H1 (cell line): Measurements from ENCODE around the gene NME3. TPM values are rescaled to one million over a fixed set of nuclear protein-coding genes. Genes with fewer than 3 reads are reported as not detected.

Experiments
- CTCF ChIA-PET: fragments of 300-600 bp; sonication (Branson Sonifier 250); formaldehyde crosslinking; loops from one replicate; lab custom pipeline; 2021; ENCODE audit not compliant: partially characterized antibody; lab: Charles Lee
- POLR2A ChIA-PET: fragments of 300-600 bp; sonication (Branson Sonifier 250); formaldehyde crosslinking; loops from one replicate; lab custom pipeline; 2021; ENCODE audit warnings: inconsistent platforms; ENCODE audit not compliant: partially characterized antibody; lab: Charles Lee
- DNase-seq, 2 experiments: peaks; one replicate each; pipeline versions ENCODE4 v3.0.0 to v3.0.0-alpha.2; 2010 to 2022; ENCODE audit warnings: low spot score in 2 of 2, low read depth in 1 of 2, mixed read lengths in 1 of 2
- FAIRE-seq: peaks from 2 replicates; lab custom pipeline; 2011; peaks lifted over from hg19 to GRCh38; lab: Jason Lieb, UNC
- H2AFZ ChIP-seq: 2 replicates; pipeline ENCODE4 v1.8.1; 2012; ENCODE audit warnings: low read length, inconsistent platforms
- H2AK5ac ChIP-seq: 2 replicates; pipeline ENCODE4 v1.6.1; 2013; ENCODE audit warnings: low read depth, low read length
- H2BK120ac ChIP-seq: replicated peaks from 2 replicates; pipeline ENCODE3; 2013; ENCODE audit warnings: low read depth, low read length, inconsistent platforms
- H2BK12ac ChIP-seq: 2 replicates; pipeline ENCODE4 v1.6.1; 2013; ENCODE audit warnings: low read depth, low read length
- H2BK15ac ChIP-seq: 2 replicates; pipeline ENCODE4 v1.6.1; 2013; ENCODE audit warnings: low read length
- H2BK20ac ChIP-seq: 2 replicates; pipeline ENCODE4 v1.6.1; 2013; ENCODE audit warnings: low read length
- H2BK5ac ChIP-seq: 2 replicates; pipeline ENCODE4 v1.6.1; 2013; ENCODE audit warnings: low read depth, low read length
- H3K14ac ChIP-seq: 2 replicates; pipeline ENCODE4 v1.6.1; 2013; ENCODE audit warnings: inconsistent platforms; ENCODE audit not compliant: insufficient read length
- H3K18ac ChIP-seq: 2 replicates; pipeline ENCODE4 v1.6.1; 2013; ENCODE audit warnings: low read length; ENCODE audit errors: extremely low read depth
- H3K23ac ChIP-seq: 2 replicates; pipeline ENCODE4 v1.6.1; 2013; ENCODE audit warnings: inconsistent platforms; ENCODE audit not compliant: insufficient read length
- H3K23me2 ChIP-seq: 2 replicates; pipeline ENCODE4 v1.6.1; 2013; ENCODE audit warnings: low read depth, low read length
- H3K27ac ChIP-seq: 2 replicates; pipeline ENCODE4 v1.6.1; 2011; ENCODE audit warnings: low read depth, low read length, inconsistent platforms
- H3K27me3 ChIP-seq, 4 experiments: replicated peaks in 1 of 4; 1 replicate in 1 of 4; 2 replicates in 3 of 4; pipeline versions ENCODE4 v1.6.1 to v1.8.1; 2011 to 2013; ENCODE audit warnings: low read length in 3 of 4, mild to moderate bottlenecking in 3 of 4, inconsistent platforms in 2 of 4, mixed read lengths in 2 of 4, moderate library complexity in 1 of 4; ENCODE audit not compliant: control insufficient read depth in 3 of 4, insufficient read depth in 3 of 4; ENCODE audit errors: extremely low read depth in 1 of 4
- H3K36me3 ChIP-seq, 4 experiments: 2 replicates each; pipeline versions ENCODE4 v1.6.1 to v1.8.1; 2011 to 2013; ENCODE audit warnings: mild to moderate bottlenecking in 4 of 4, low read length in 3 of 4, moderate library complexity in 2 of 4, control low read depth in 1 of 4, inconsistent platforms in 1 of 4; ENCODE audit not compliant: insufficient read depth in 4 of 4, control insufficient read depth in 2 of 4
- H3K4ac ChIP-seq: replicated peaks from 2 replicates; pipeline ENCODE3; 2013; ENCODE audit warnings: low read length, low read depth, mixed read lengths, inconsistent platforms; ENCODE audit not compliant: insufficient read length
- H3K4me1 ChIP-seq, 4 experiments: replicated peaks in 1 of 4; 1 replicate in 1 of 4; 2 replicates in 3 of 4; pipeline versions ENCODE4 v1.6.1 to v1.8.1; 2011 to 2013; ENCODE audit warnings: low read length in 3 of 4, inconsistent platforms in 2 of 4, mixed read lengths in 1 of 4; ENCODE audit not compliant: insufficient read depth in 4 of 4, control insufficient read depth in 3 of 4
- H3K4me2 ChIP-seq, 2 experiments: 2 replicates each; pipeline versions ENCODE4 v1.6.1 to v1.8.1; 2011 to 2013; ENCODE audit warnings: low read depth in 2 of 2, low read length in 2 of 2, control low read depth in 1 of 2, inconsistent platforms in 1 of 2, mild to moderate bottlenecking in 1 of 2; ENCODE audit not compliant: insufficient read depth in 1 of 2
- H3K4me3 ChIP-seq, 4 experiments: fragments of 200-600, 300-600 bp in 1 of 4; sonication (generic), shearing (Covaris generic), sonication (Bioruptor Twin) in 1 of 4; 2 replicates each; pipeline versions ENCODE4 v1.5.1 to v1.8.1; 2011 to 2016; ENCODE audit warnings: low read length in 4 of 4, low read depth in 3 of 4, control low read depth in 2 of 4, inconsistent platforms in 2 of 4, mild to moderate bottlenecking in 2 of 4, mixed read lengths in 1 of 4, moderate library complexity in 1 of 4; ENCODE audit not compliant: insufficient read depth in 2 of 4; ENCODE audit errors: extremely low read depth in 1 of 4
- H3K56ac ChIP-seq: replicated peaks from 2 replicates; pipeline ENCODE3; 2013; ENCODE audit warnings: low read depth, mild to moderate bottlenecking, mixed read lengths, low read length, inconsistent platforms; ENCODE audit not compliant: insufficient read length
- H3K79me1 ChIP-seq: 2 replicates; pipeline ENCODE4 v1.6.1; 2013; ENCODE audit warnings: low read depth, low read length, control low read depth
- H3K79me2 ChIP-seq, 2 experiments: 2 replicates each; pipeline versions ENCODE4 v1.6.1 to v1.8.1; 2012 to 2013; ENCODE audit warnings: low read length in 2 of 2, mild to moderate bottlenecking in 2 of 2, inconsistent platforms in 1 of 2; ENCODE audit not compliant: insufficient read depth in 2 of 2, control insufficient read depth in 1 of 2
- H3K9ac ChIP-seq, 4 experiments: replicated peaks in 1 of 4; 1 replicate in 1 of 4; 2 replicates in 3 of 4; pipeline versions ENCODE4 v1.6.1 to v1.8.1; 2011 to 2013; ENCODE audit warnings: low read depth in 3 of 4, low read length in 3 of 4, control low read depth in 2 of 4, mild to moderate bottlenecking in 2 of 4, moderate library complexity in 2 of 4, inconsistent platforms in 1 of 4; ENCODE audit errors: extremely low read depth in 1 of 4
- H3K9me3 ChIP-seq, 2 experiments: 2 replicates each; pipeline versions ENCODE4 v1.6.1 to v1.8.1; 2012 to 2013; ENCODE audit warnings: mild to moderate bottlenecking in 2 of 2, moderate library complexity in 2 of 2, control low read depth in 1 of 2, inconsistent platforms in 1 of 2, low read depth in 1 of 2, low read length in 1 of 2, mixed read lengths in 1 of 2; ENCODE audit not compliant: insufficient read depth in 2 of 2
- H4K20me1 ChIP-seq, 2 experiments: replicated peaks in 1 of 2; 2 replicates each; pipeline versions ENCODE3 to v1.8.1; 2011 to 2013; ENCODE audit warnings: inconsistent platforms in 2 of 2, low read length in 2 of 2, mild to moderate bottlenecking in 1 of 2; ENCODE audit not compliant: insufficient read depth in 2 of 2, control insufficient read depth in 1 of 2
- H4K5ac ChIP-seq: 2 replicates; pipeline ENCODE4 v1.6.1; 2013; ENCODE audit warnings: low read length, low read depth, mixed read lengths, inconsistent platforms; ENCODE audit not compliant: insufficient read length
- H4K8ac ChIP-seq: 2 replicates; pipeline ENCODE4 v1.8.0; 2013; ENCODE audit warnings: mild to moderate bottlenecking, moderate library complexity, low read length, inconsistent platforms; ENCODE audit not compliant: insufficient read depth; ENCODE audit errors: extremely low read depth
- H4K91ac ChIP-seq: replicated peaks from 2 replicates; pipeline ENCODE3; 2013; ENCODE audit warnings: low read length, mixed read lengths, inconsistent platforms; ENCODE audit not compliant: insufficient read length
- BACH1 ChIP-seq: IDR thresholded peaks from 2 replicates; pipeline ENCODE4 v1.6.1; 2012; ENCODE audit warnings: low read length, improper control_type of control experiment
- BRCA1 ChIP-seq: IDR thresholded peaks from 2 replicates; pipeline ENCODE4 v1.6.1; 2012; ENCODE audit warnings: low read depth, low read length, improper control_type of control experiment
- CBX8 ChIP-seq: fragments of 300-800, 300-1000 bp; sonication (generic); IDR thresholded peaks from 2 replicates; pipeline ENCODE4 v1.7.1; 2016; ENCODE audit warnings: low read depth, low read length, borderline replicate concordance
- CEBPB ChIP-seq: IDR thresholded peaks from 2 replicates; pipeline ENCODE4 v1.6.1; 2012; ENCODE audit warnings: low read depth, low read length
- CHD1 ChIP-seq: IDR thresholded peaks from 2 replicates; pipeline ENCODE4 v1.6.1; 2012; ENCODE audit warnings: low read depth, low read length, improper control_type of control experiment
- CREB1 ChIP-seq: IDR thresholded peaks from 2 replicates; pipeline ENCODE4 v1.6.1; 2012; ENCODE audit warnings: inconsistent platforms
- CTBP2 ChIP-seq: IDR thresholded peaks from 2 replicates; pipeline ENCODE4 v1.7.0; 2011; ENCODE audit warnings: borderline replicate concordance, mild to moderate bottlenecking, moderate library complexity, mixed read lengths, low read length; ENCODE audit not compliant: insufficient read depth, insufficient read length
- EP300 ChIP-seq, 2 experiments: IDR thresholded peaks; 1 replicate in 1 of 2; 2 replicates in 1 of 2; pipeline ENCODE4 v1.6.1; 2011 to 2012; ENCODE audit warnings: low read depth in 2 of 2, low read length in 2 of 2, mild to moderate bottlenecking in 2 of 2, borderline replicate concordance in 1 of 2, inconsistent platforms in 1 of 2, moderate library complexity in 1 of 2
- KDM1A ChIP-seq: fragments of 200-600, 300-600 bp; sonication (generic); IDR thresholded peaks from 2 replicates; pipeline ENCODE4 v1.7.1; 2016; ENCODE audit warnings: mild to moderate bottlenecking, low read length, borderline replicate concordance
- KDM5A ChIP-seq: fragments of 200-600 bp; IDR thresholded peaks from 2 replicates; pipeline ENCODE4 v1.7.1; 2012; ENCODE audit warnings: mild to moderate bottlenecking, low read length, inconsistent platforms, mixed read lengths
- NRF1 ChIP-seq: IDR thresholded peaks from 2 replicates; pipeline ENCODE4 v1.6.1; 2011; ENCODE audit warnings: mild to moderate bottlenecking, low read depth, low read length, improper control_type of control experiment
- POLR2AphosphoS5 ChIP-seq: IDR thresholded peaks from 2 replicates; pipeline ENCODE4 v1.6.1; 2011; ENCODE audit warnings: low read depth, low read length
- SAP30 ChIP-seq: fragments of 300-600 bp; sonication (generic); IDR thresholded peaks from 2 replicates; pipeline ENCODE4 v1.7.1; 2012; ENCODE audit warnings: low read length, moderate library complexity, mild to moderate bottlenecking, inconsistent platforms; ENCODE audit not compliant: insufficient read depth, insufficient replicate concordance
- SP1 ChIP-seq: IDR thresholded peaks from 2 replicates; pipeline ENCODE4 v1.6.1; 2011; ENCODE audit warnings: low read depth, low read length
- SUZ12 ChIP-seq: fragments of 200-600 bp; sonication (generic); IDR thresholded peaks from 2 replicates; pipeline ENCODE4 v1.6.1; 2012; ENCODE audit warnings: mild to moderate bottlenecking, inconsistent platforms, low read length, moderate library complexity, mixed read lengths
- WGBS, 2 experiments: shearing (Covaris generic) in 1 of 2; methylation state at CpG; one replicate each; pipeline versions ENCODE4 v1.1.6 to v1.1.7; 2013 to 2015; ENCODE audit warnings: low lambda C conversion rate in 2 of 2, mixed read lengths in 2 of 2, inconsistent platforms in 1 of 2, low coverage in 1 of 2, missing lambda C conversion rate in 1 of 2; ENCODE audit not compliant: insufficient replicate concordance in 2 of 2, insufficient coverage in 1 of 2, insufficient read length in 1 of 2; ENCODE audit errors: extremely low coverage in 1 of 2, missing lambda C conversion rate in 1 of 2; 5-methylcytosine and 5-hydroxymethylcytosine counted together
- polyA plus RNA-seq, 7 experiments: library from polyadenylated mRNA; depleted of rRNA in 3 of 7; stranded (reverse) in 5 of 7; unstranded in 2 of 7; fragments of >200 nt in 5 of 7; fragments of 200-250 nt in 2 of 7; gene quantifications; 1 replicate in 5 of 7; 2 replicates in 1 of 7; 4 replicates in 1 of 7; pipeline versions ENCODE4 v1.2.1 to v1.2.3, GENCODE V29; 2011 to 2013; ENCODE audit warnings: missing spikeins in 2 of 7, mixed read lengths in 2 of 7
- total RNA-seq: library from RNA; stranded (reverse); fragmentation: NEBNext Ultra II Directional; extraction: Animal tissue kit (Norgen Biotek cat#: 25700); gene quantifications from 2 replicates; pipeline ENCODE4 v1.2.1, GENCODE V29; 2021

Gene NME3
- total and polyA plus RNA-seq, 2 of the 8 experiments (the other 6 are each of a cell fraction or from before 2014, with no cell fraction given): 72.5 to 163 TPM

- no peak for TF ChIP-seq NRF1
- no peak for TF ChIP-seq SP1
- TF ChIP-seq CHD1: no peak
- TF ChIP-seq BRCA1: no peak
- no peak for TF ChIP-seq BACH1
- no peak for TF ChIP-seq SAP30
- TF ChIP-seq CREB1: no peak
- no peak for TF ChIP-seq EP300 (IDR thresholded peaks at IDR 0.05; ENCODE audit: borderline replicate concordance in 1 of 2, low read depth in 2 of 2, low read length in 2 of 2)
- TF ChIP-seq CEBPB: no peak
- no peak for TF ChIP-seq KDM1A
- no peak for TF ChIP-seq SUZ12
- TF ChIP-seq KDM5A: no peak
- no peak for TF ChIP-seq CBX8
- no peak for TF ChIP-seq POLR2AphosphoS5
- TF ChIP-seq CTBP2: no peak
- TF ChIP-seq, all 59 proteins: peak for 0
- CTCF ChIA-PET: no interaction called here
- 97% methylated on average over 17 of the region's 17 CpGs; no CpG with 5 or more reads in 1 of the 2 experiments for WGBS, 2 experiments
- no peak overlapping the region for H2AK5ac ChIP-seq
- H3K27me3 ChIP-seq: no peaks in the 10 kb centered on the region
- no peaks in the 10 kb centered on the region for H3K4me1 ChIP-seq
- H3K4ac ChIP-seq: no peak overlapping the region
- no peak overlapping the region for H4K8ac ChIP-seq
- no peak overlapping the region for H4K91ac ChIP-seq
- H3K36me3 ChIP-seq: peaks cover 0 to 9% (median 4%) of the 10 kb centered on the region in 4 experiments; a peak in 5 of 8 replicates
- H3K56ac ChIP-seq: no peak overlapping the region
- H3K9me3 ChIP-seq: no peaks in the 10 kb centered on the region
- no peaks in the 10 kb centered on the region; the same call in 1 of the 2 replicates for H3K79me1 ChIP-seq
- no peak overlapping the region for H4K5ac ChIP-seq
- H3K23ac ChIP-seq: no peak overlapping the region
- H3K27ac ChIP-seq: no peak overlapping the region
- H3K23me2 ChIP-seq: no peaks in the 10 kb centered on the region
- no peak overlapping the region for H3K14ac ChIP-seq
- H3K4me2 ChIP-seq: no peak overlapping the region
- peaks cover 4 to 6% of the 10 kb centered on the region in 2 experiments for H4K20me1 ChIP-seq
- H2BK12ac ChIP-seq: no peak overlapping the region
- FAIRE-seq (no peak), DNase-seq (no peak)
- no peak overlapping the region for H3K9ac ChIP-seq
- H2AFZ ChIP-seq: no peak overlapping the region
- POLR2A ChIA-PET: no interaction called here
- no peak overlapping the region for H2BK15ac ChIP-seq
- no peak overlapping the region for H2BK20ac ChIP-seq
- no peak overlapping the region for H2BK5ac ChIP-seq
- no peak overlapping the region for H2BK120ac ChIP-seq
- H3K79me2 ChIP-seq: no peaks in the 10 kb centered on the region
- no peak overlapping the region for H3K4me3 ChIP-seq
- H3K18ac ChIP-seq: no peak overlapping the region
Observed at GRCh38 chr16:1817716-1818115, 46.4 kb upstream of the NME3 start.
